ENCODE data around the gene KRT6A.

Gene KRT6A

DNA sequence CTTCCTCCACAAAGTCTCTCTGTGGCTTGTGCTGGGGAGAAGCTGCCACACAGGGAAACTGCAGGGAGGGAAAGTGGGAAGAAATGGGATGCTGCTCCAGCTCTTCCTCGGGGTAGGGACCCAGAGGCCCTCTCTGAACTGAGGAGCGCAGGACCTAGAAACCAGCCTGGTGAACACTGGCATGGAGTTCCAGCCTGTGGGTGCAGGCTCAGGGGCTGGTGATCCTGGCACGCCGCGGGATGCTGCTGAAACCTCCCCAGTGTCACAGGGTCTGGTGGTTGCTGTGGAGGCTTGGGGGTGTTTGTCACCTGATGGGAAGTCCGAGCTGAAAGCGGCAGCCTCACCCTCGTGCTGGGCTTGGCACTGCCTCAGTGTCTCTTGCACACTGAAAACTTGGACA lies 53.6 kb downstream of the KRT6A start:
- no peak overlapping the region for H3K4me3 ChIP-seq (ENCODE audit: insufficient read depth, low read depth, low read length, poor library complexity, severe bottlenecking)
- no peaks in the 10 kb centered on the region for H3K36me3 ChIP-seq (ENCODE audit: control insufficient read depth, insufficient read depth, low read length)
- H3K27me3 ChIP-seq (replicated peaks; ENCODE audit: control insufficient read depth, insufficient read depth, low read length, poor library complexity, severe bottlenecking), result no peaks in the 10 kb centered on the region
- no peaks in the 10 kb centered on the region for H3K4me1 ChIP-seq (ENCODE audit: control insufficient read depth, insufficient read depth, low read length, poor library complexity, severe bottlenecking)
- DNase-seq, result no peak
- H3K9me3 ChIP-seq (ENCODE audit: control insufficient read depth, low read length), result no peaks in the 10 kb centered on the region
- no peak overlapping the region for H3K27ac ChIP-seq (ENCODE audit: insufficient read depth, low read length, poor library complexity, severe bottlenecking)

DNA sequence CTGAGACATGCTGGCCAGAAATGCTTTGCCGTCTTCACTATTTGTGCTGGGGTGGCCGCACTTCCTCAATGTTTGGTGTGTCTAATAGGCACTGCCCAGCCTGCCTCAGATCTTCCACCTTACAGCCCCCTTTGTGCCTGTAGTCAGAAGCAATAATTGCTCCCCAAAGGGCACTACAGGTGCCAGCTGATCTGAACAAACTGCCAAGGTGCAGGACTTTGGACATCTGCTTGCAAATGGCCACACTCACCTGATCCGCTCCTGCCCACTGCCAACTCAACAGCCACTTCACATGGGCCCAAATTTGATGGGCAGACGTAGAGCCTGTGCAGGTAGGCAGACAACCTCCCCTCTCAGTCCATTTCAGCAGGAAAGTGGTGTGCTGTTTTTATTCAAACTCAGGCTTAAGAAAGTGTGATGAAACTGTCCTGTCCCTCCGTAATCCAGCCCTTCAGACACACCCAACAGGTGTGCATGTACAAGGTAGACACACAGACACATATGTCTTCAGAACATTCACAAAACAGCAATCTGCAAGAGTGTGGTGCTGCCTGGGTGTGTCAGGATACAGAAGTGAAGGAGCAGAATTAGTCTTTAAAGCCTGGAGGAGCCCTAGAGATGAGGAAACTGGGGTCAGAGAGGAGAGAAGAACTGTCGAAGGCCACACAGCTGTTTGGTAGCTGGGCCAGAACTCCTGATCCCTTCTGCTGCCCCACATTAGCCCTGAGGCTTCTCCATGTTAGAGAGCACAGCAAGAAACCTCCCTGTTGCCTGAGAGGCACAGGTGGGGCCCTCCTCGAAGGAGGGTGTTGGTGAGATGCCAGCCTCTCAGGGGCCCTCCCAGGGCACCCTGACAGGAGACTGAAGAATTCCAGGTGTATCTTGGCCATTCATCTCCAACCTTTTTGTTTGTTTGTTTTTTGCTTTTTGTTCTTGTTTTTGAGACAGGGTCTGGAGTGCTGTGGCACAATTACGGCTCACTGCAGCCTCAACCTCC lies 54.5 kb downstream of the KRT6A start:
- Histone ChIP-seq H3K27ac (ENCODE audit: insufficient read depth, low read length, poor library complexity, severe bottlenecking) (no peak overlapping the region), H3K4me1 (ENCODE audit: control insufficient read depth, insufficient read depth, low read length, poor library complexity, severe bottlenecking) (no peaks in the 10 kb centered on the region), H3K4me3 (ENCODE audit: insufficient read depth, low read depth, low read length, poor library complexity, severe bottlenecking) (no peak overlapping the region), H3K27me3 (replicated peaks; ENCODE audit: control insufficient read depth, insufficient read depth, low read length, poor library complexity, severe bottlenecking) (no peaks in the 10 kb centered on the region), H3K9me3 (ENCODE audit: control insufficient read depth, low read length) (no peaks in the 10 kb centered on the region), H3K36me3 (ENCODE audit: control insufficient read depth, insufficient read depth, low read length) (no peaks in the 10 kb centered on the region)
- no peak for DNase-seq

- Histone ChIP-seq H3K4me3 (ENCODE audit: insufficient read depth, low read depth, low read length, poor library complexity, severe bottlenecking) (no peak overlapping the region), H3K27me3 (replicated peaks; ENCODE audit: control insufficient read depth, insufficient read depth, low read length, poor library complexity, severe bottlenecking) (no peaks in the 10 kb centered on the region), H3K36me3 (ENCODE audit: control insufficient read depth, insufficient read depth, low read length) (no peaks in the 10 kb centered on the region), H3K27ac (ENCODE audit: insufficient read depth, low read length, poor library complexity, severe bottlenecking) (no peak overlapping the region), H3K9me3 (ENCODE audit: control insufficient read depth, low read length) (no peaks in the 10 kb centered on the region), H3K4me1 (ENCODE audit: control insufficient read depth, insufficient read depth, low read length, poor library complexity, severe bottlenecking) (no peaks in the 10 kb centered on the region)
- no peak for DNase-seq
These were observed 55.5 kb downstream of the KRT6A start for GRCh38 chr12:52437508-52437907.

Measured in effector memory CD4-positive, alpha-beta T cell (primary cell).